ENCODE data around the gene DCAF6. TPM values are rescaled to one million over a fixed set of nuclear protein-coding genes. Genes with fewer than 3 reads are reported as not detected.

DCAF6 gene
- total RNA-seq, 2 experiments from 2014 or later = 21.2 to 25.0 TPM

DNA sequence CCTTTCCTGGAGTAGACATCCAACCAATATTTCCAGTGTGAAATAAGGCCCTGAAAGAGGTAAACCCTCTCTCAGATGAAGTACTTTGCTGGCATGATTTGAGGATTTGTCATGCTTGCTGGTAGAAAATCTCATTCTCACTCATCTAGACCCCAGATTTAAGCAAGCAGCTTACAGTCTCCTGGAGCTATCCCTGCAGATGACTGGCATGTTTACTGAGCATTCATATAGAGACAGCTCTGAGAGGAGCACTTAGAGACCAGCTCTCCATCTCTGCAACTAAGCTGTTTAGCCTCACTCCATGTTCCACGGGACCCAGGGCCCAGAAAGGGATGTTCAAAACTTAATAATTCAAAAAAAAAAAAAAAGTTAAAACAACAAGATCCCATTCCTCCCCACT lies 166.0 kb downstream of the DCAF6 start:
- POLR2A ChIA-PET = no interaction called here

DNA sequence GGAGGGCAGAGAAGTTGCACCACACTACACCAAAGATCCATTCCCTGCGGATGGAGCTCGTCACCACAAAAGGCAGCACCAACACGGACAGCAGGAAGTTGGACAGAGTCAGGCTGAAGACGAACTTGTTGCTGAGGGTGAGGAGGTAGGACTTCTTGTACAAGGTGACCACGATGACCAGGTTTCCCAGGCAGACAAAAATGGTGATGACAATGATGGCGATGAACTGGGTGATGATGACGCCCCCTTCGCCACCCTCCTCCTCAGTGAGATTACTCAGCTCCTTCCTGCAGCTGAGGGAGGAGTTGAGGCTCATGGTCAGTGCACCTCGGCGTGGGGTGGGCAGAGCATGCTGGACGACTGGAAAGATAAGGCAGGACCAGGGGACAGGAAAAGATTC lies 168.1 kb downstream of the DCAF6 start:
- intact Hi-C loops (cut with micrococcal nuclease) = no loop called here
- DNase-seq = no peak
- no peak overlapping the region for H3K4me3 Mint-ChIP-seq
- CTCF ChIA-PET = interaction anchor here (1.7 kb wide), 1 partner anchor 22 kb away, joined by 7 read pairs; no protein-coding TSS in a partner anchor
- H3K36me3 Mint-ChIP-seq = no peaks in the 10 kb centered on the region
- H3K4me1 Mint-ChIP-seq (ENCODE audit: low read depth) = no peaks in the 10 kb centered on the region
- H3K27me3 Mint-ChIP-seq = peaks cover 3% of the 10 kb centered on the region
- no peak overlapping the region for H3K27ac Mint-ChIP-seq
- POLR2A ChIA-PET = no interaction called here
- H3K9me3 Mint-ChIP-seq = no peaks in the 10 kb centered on the region

More for the DNA sequence above, 166.0 kb downstream of the DCAF6 start:
- no peaks in the 10 kb centered on the region for H3K36me3 Mint-ChIP-seq
- no peaks in the 10 kb centered on the region for H3K9me3 Mint-ChIP-seq
- CTCF ChIA-PET = interaction anchor here (1.0 to 1.5 kb wide), 3 partner anchors 9 to 20 kb away, joined by 3 to 4 read pairs (median 3); no protein-coding TSS in a partner anchor
- no peaks in the 10 kb centered on the region for H3K4me1 Mint-ChIP-seq (ENCODE audit: low read depth)
- intact Hi-C loops (cut with micrococcal nuclease) = no loop called here
- H3K27ac Mint-ChIP-seq = no peak overlapping the region
- no peak for DNase-seq
- H3K27me3 Mint-ChIP-seq = peaks cover 3% of the 10 kb centered on the region
- no peak overlapping the region for H3K4me3 Mint-ChIP-seq

DNA sequence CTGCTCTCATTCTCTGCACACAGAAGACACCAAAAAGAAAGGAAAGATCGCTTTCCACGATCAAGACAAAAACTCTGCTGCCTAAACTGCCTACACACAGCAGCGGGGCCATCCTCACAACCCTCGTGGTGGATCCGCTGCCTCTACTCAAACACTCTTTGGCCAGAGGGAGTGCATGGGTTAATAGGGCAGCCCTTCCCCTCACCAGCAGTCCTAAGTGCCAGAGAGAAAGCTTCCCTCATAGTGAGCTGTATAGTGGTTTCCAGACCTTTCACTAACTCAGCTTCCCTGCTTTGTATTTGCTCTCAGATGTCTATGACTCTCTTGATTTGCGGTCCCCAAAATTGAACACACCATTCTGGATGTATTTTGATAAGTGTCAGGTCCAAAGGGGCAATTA lies 169.4 kb downstream of the DCAF6 start:
- H3K9me3 Mint-ChIP-seq = no peaks in the 10 kb centered on the region
- CTCF ChIA-PET = no interaction called here

DNA sequence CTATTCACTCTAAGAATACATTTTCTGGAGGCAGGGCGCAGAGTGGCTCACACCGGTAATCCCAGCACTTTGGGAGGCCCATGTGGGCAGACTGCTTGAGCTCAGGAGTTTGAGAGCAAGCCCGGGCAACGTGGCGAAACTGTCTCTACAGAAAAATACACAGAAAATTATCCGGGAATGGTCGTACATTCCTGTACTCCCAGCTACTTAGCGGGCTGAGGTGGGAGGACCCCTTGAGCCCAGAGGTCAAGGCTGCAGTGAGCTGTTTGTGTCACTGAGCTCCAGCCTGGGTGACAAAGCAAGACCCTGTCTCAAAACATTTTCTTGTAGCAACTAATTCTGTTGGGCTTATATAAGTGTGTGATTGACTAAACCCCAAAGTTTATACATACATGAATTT lies 169.8 kb downstream of the DCAF6 start:
- Mint-ChIP-seq H3K9me3 (no peaks in the 10 kb centered on the region), H3K4me1 (ENCODE audit: low read depth) (no peaks in the 10 kb centered on the region), H3K4me3 (no peak overlapping the region), H3K27me3 (peaks cover 3% of the 10 kb centered on the region), H3K27ac (no peak overlapping the region), H3K36me3 (no peaks in the 10 kb centered on the region)
- intact Hi-C loops (cut with micrococcal nuclease) = no loop called here
- no peak for DNase-seq
- POLR2A ChIA-PET = no interaction called here
- CTCF ChIA-PET = no interaction called here

More for the DNA sequence above, 169.4 kb downstream of the DCAF6 start:
- Mint-ChIP-seq H3K27ac (no peak overlapping the region), H3K4me1 (ENCODE audit: low read depth) (no peaks in the 10 kb centered on the region), H3K36me3 (no peaks in the 10 kb centered on the region), H3K4me3 (no peak overlapping the region), H3K27me3 (peaks cover 3% of the 10 kb centered on the region)
- intact Hi-C loops (cut with micrococcal nuclease) = no loop called here
- POLR2A ChIA-PET = no interaction called here
- DNase-seq = no peak

DNA sequence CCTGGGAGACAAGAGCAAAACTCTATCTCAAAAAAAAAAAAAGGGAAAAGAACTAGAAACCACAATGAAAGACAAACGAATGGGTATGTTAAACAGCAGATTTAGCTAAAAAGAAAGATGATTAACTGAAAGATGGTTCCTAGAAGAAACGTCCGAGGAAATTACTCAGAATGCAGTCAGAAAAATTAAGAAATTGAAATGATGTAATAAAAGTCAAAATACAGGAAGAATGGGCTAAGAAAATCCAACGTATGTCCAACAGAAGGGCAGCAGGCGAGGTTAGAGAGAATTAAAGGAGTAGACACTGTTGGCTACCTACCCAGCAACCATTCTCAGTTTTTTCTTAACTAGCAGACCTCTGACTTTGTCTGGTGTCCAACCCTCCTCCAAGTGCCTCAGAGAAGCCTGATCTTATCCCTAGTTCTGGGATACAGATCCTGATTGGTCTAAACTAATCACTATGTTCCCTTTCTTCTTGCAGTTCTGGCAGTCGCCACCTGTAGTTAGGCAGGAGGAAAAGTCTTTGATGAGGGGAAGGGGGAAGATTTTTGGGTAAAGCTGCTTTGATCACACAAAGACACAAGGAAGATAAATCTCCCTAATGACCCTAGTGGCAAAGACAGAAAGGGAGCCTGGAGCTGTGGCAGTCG lies 174.5 kb downstream of the DCAF6 start:
- Mint-ChIP-seq H3K36me3 (no peaks in the 10 kb centered on the region), H3K27me3 (no peaks in the 10 kb centered on the region), H3K4me1 (ENCODE audit: low read depth) (peaks cover 8% of the 10 kb centered on the region), H3K9me3 (no peaks in the 10 kb centered on the region), H3K4me3 (no peak overlapping the region), H3K27ac (no peak overlapping the region)
- ChIA-PET POLR2A (no interaction called here), CTCF (interaction anchor here (0.6 to 1.9 kb wide), 3 partner anchors 9 to 116 kb away, joined by 3 to 7 read pairs (median 3); no protein-coding TSS in a partner anchor)
- DNase-seq = no peak
- intact Hi-C loops (cut with micrococcal nuclease) = no loop called here

DNA sequence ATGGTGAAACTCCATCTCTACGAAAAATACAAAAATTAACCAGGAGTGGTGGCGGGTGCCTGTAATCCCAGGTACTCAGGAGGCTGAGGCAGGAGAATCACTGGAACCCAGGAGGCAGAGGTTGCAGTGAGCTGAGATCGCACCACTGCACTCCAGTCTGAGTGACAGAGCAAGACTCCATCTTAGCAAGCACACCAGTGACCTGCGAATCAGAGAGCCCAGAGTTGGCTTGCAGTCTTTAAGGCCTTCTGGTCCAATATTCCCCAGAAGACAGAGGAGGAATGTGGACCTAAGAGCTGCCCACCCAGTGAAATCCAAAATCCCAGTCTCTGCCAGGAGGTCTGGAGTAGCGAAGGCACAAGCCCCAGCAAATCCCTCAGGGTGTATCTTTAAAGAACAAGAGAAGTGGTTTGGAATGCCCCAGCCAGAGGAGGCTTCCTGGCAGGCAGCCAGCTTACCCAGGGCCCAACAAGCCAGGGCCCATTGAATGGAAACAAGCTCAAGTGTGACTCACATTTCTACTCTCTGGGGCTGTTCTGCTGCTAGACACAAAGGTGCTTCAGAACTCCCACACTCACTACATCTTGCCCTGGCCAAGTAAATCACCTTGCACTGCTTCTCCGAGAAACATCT lies 176.3 kb downstream of the DCAF6 start:
- H3K4me3 Mint-ChIP-seq = no peak overlapping the region
- intact Hi-C loops (cut with micrococcal nuclease) = no loop called here
- H3K9me3 Mint-ChIP-seq = no peaks in the 10 kb centered on the region
- no peaks in the 10 kb centered on the region for H3K27me3 Mint-ChIP-seq
- ChIA-PET CTCF (no interaction called here), POLR2A (no interaction called here)
- H3K36me3 Mint-ChIP-seq = no peaks in the 10 kb centered on the region
- H3K4me1 Mint-ChIP-seq (ENCODE audit: low read depth) = peaks cover 8% of the 10 kb centered on the region
- H3K27ac Mint-ChIP-seq = no peak overlapping the region
- peak; percentile 80 for DNase-seq

DNA sequence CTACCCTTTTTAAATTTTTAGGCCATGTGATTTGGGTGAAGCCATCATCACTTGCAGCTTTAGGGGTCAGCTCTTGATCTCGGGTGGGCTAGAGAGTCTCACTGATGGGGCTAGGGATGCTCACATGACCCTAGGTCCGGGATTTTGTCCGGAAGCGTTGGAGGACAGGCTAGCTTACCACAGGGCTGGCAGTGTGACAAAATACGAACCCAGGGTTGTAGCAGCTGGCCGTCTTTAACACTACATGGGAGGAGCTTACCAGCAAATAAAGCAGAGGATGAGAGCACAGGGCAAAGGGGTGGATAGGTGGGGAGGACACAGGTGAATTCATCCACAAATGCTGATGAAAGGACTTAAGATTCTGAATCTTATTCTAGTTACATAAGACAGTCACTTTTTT lies 178.4 kb downstream of the DCAF6 start:
- no peak overlapping the region for H3K27ac Mint-ChIP-seq
- intact Hi-C loops (cut with micrococcal nuclease) = no loop called here
- peaks cover 4% of the 10 kb centered on the region for H3K9me3 Mint-ChIP-seq
- no peak for DNase-seq
- H3K4me3 Mint-ChIP-seq = no peak overlapping the region
- ChIA-PET POLR2A (no interaction called here), CTCF (no interaction called here)
- H3K27me3 Mint-ChIP-seq = peaks cover 8% of the 10 kb centered on the region
- H3K36me3 Mint-ChIP-seq = no peaks in the 10 kb centered on the region
- peaks cover 8% of the 10 kb centered on the region for H3K4me1 Mint-ChIP-seq (ENCODE audit: low read depth)

DNA sequence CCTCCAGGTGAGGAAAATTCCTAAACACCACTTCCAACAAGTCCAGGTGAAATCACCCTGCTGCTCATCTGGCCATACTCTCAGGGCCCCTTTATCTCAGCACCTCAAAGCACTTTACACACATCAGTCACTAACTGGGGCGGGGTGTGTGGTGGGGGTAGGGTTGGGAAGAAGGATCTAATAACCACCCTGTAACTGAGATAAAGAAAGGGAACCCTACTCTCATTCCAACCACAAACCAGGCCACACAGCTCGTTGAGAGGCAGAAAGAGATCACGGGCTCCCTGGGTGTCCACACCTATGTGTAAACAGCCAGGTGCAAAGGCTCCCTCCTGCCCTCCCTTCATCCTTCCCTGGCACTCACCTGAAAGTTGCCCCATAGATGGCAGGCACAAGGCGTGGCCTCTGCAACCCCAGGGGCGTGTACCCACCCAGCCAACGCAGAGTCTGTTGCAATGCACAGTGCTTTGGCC lies 179.9 kb downstream of the DCAF6 start:
- Mint-ChIP-seq H3K27ac (no peak overlapping the region), H3K4me1 (ENCODE audit: low read depth) (peaks cover 8% of the 10 kb centered on the region), H3K36me3 (no peaks in the 10 kb centered on the region), H3K27me3 (peaks cover 8% of the 10 kb centered on the region), H3K9me3 (peaks cover 4% of the 10 kb centered on the region), H3K4me3 (no peak overlapping the region)
- ChIA-PET POLR2A (no interaction called here), CTCF (no interaction called here)
- no peak for DNase-seq
- intact Hi-C loops (cut with micrococcal nuclease) = no loop called here

DNA sequence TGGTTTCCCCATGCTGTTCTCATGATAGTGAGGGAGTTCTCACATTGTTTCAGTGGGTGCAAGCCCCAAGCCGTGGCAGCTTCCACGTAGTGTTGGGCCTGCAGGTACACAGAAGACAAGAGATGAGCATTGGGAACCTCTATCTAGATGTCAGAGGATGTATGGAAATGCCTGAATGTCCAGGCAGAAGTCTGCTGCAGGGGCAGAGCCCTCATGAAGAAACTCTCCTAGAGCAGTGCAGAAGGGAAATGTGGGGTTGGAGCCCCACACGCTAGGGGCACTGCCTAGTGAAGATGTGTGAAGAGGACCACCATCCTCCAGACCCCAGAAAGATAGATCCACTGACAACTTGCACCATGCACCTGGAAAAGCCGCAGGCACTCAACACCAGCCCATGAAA lies 183.3 kb downstream of the DCAF6 start:
- no peak overlapping the region for H3K27ac Mint-ChIP-seq
- no peaks in the 10 kb centered on the region for H3K4me1 Mint-ChIP-seq (ENCODE audit: low read depth)
- ChIA-PET CTCF (no interaction called here), POLR2A (no interaction called here)
- DNase-seq = no peak
- intact Hi-C loops (cut with micrococcal nuclease) = no loop called here
- peaks cover 4% of the 10 kb centered on the region for H3K9me3 Mint-ChIP-seq
- H3K27me3 Mint-ChIP-seq = peaks cover 25% of the 10 kb centered on the region
- no peaks in the 10 kb centered on the region for H3K36me3 Mint-ChIP-seq
- no peak overlapping the region for H3K4me3 Mint-ChIP-seq

DNA sequence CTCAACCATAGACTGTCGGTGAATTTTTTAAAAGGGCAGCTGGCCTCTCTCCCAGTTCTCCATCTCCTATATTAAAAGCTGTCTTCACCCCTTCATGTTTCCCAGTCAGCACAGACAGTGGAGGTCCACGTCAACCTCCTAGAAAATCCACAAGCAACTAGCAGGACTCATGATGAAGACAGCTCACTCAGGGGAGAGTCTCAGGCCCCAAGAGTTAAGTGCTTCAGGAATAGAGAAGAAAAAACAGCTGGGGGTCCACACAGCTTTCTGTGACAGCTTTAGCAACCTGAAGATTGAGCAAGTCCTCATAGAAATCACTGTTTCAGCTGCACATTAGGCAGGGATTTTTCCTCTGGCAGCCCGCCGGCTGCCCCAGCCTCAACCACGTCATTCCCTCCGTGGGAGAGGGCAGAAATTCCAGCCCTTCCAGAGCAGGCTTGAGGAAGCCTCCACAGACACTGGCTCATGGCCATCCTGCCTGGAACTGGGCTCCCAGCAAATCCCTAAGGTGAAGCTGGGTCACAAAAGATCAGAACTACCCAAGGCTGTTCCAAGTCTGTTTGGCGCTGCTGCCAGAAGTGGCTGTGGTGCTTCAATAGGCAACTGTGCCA lies 185.0 kb downstream of the DCAF6 start:
- ChIA-PET CTCF (interaction anchor here (0.6 to 1.5 kb wide), 4 partner anchors 12 to 543 kb away, joined by 3 read pairs; no protein-coding TSS in a partner anchor), POLR2A (no interaction called here)
- no peak overlapping the region for H3K4me3 Mint-ChIP-seq

DNA sequence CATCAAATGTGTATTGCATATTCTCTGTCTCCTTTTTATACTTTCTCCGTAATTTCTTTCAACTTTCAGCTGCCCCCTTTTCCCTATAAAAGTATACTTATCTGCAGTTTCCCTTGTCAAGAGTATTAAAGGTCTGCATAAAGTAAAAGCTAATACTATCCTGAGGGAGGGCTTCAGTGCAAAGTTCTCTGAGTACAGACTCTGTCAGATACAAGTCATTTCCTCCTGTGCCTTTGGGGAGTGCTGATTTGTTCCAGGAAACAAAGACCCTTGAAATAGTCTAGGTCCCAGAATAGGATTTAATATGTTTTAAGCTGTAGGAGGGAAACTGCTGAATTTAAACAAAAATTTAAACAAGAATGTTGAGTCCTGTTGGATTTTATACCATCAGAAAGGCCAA lies 188.6 kb downstream of the DCAF6 start:
- POLR2A ChIA-PET = no interaction called here
- Mint-ChIP-seq H3K36me3 (no peaks in the 10 kb centered on the region), H3K27me3 (peaks cover 27% of the 10 kb centered on the region), H3K9me3 (no peaks in the 10 kb centered on the region), H3K4me3 (no peak overlapping the region), H3K27ac (no peak overlapping the region), H3K4me1 (ENCODE audit: low read depth) (no peaks in the 10 kb centered on the region)
- no peak for DNase-seq
- CTCF ChIA-PET = interaction anchor here (1.4 kb wide), 1 partner anchor 43 kb away, joined by 4 read pairs; no protein-coding TSS in a partner anchor
- intact Hi-C loops (cut with micrococcal nuclease) = no loop called here

More for the DNA sequence above, 185.0 kb downstream of the DCAF6 start:
- no peak overlapping the region for H3K27ac Mint-ChIP-seq
- no peak for DNase-seq
- no peaks in the 10 kb centered on the region for H3K36me3 Mint-ChIP-seq
- peaks cover 4% of the 10 kb centered on the region for H3K9me3 Mint-ChIP-seq
- intact Hi-C loops (cut with micrococcal nuclease) = no loop called here
- H3K27me3 Mint-ChIP-seq = peaks cover 29% of the 10 kb centered on the region
- no peaks in the 10 kb centered on the region for H3K4me1 Mint-ChIP-seq (ENCODE audit: low read depth)
